ENCODE measurements around the gene ERG.

GRCh38 chr21:38334866-38335265 lies 163.4 kb downstream of the ERG start:
- no peak for TF ChIP-seq TAF1 (IDR thresholded peaks at IDR 0.05; ENCODE audit: borderline replicate concordance, low read depth, low read length)
- TF ChIP-seq CHD2 (IDR thresholded peaks at IDR 0.05; ENCODE audit: low read length, partially characterized antibody): no peak
